ENCODE data around the gene CIAO1. TPM values are rescaled to one million over a fixed set of nuclear protein-coding genes. Genes with fewer than 3 reads are reported as not detected.

The CIAO1 gene
- total and polyA plus RNA-seq, 2 donors = 38.6 to 51.3 TPM

DNA sequence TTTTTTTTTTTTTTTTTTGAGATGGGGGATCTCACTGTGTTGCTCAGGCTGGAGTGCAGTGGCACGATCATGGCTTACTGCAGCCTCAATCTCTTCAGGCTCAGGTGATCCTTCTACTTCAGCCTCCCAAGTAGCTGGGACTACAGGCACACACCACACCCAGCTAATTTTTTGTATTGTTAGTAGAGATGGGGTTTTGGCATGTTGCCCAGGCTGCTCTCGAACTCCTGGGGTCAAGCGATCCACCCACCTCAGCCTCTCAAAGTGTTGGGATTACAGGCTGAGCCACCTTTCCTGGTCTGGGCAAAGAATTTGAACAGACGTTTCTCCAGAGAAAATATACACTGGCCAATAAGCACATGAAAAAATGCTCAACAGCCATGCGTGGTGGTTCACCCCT lies 42.2 kb downstream of the CIAO1 start:
- H3K9me3 ChIP-seq (ENCODE audit: control insufficient read depth in 2 of 2, insufficient read depth in 1 of 2, low read length in 1 of 2) = no peaks in the 10 kb centered on the region
- DNase-seq (ENCODE audit: low read depth in 6 of 9, low spot score in 9 of 9) = no peak
- no peaks in the 10 kb centered on the region for H3K27me3 ChIP-seq (ENCODE audit: control insufficient read depth in 2 of 2, insufficient read depth in 1 of 2, low read length in 1 of 2)
- no peak overlapping the region for H3K4me3 ChIP-seq (ENCODE audit: low read length in 2 of 2)
- H3K4me1 ChIP-seq (ENCODE audit: control insufficient read depth in 2 of 2, insufficient read depth in 2 of 2, low read length in 2 of 2) = peaks cover 13 to 17% of the 10 kb centered on the region in 2 donors
- H3K27ac ChIP-seq (ENCODE audit: low read depth in 1 of 2, low read length in 1 of 2) = no peak overlapping the region
- 96% methylated on average over 5 of the region's 5 CpGs for WGBS
- peaks cover 1 to 12% of the 10 kb centered on the region in 2 donors for H3K36me3 ChIP-seq (ENCODE audit: control insufficient read depth in 2 of 2, insufficient read depth in 2 of 2, low read length in 1 of 2)

DNA sequence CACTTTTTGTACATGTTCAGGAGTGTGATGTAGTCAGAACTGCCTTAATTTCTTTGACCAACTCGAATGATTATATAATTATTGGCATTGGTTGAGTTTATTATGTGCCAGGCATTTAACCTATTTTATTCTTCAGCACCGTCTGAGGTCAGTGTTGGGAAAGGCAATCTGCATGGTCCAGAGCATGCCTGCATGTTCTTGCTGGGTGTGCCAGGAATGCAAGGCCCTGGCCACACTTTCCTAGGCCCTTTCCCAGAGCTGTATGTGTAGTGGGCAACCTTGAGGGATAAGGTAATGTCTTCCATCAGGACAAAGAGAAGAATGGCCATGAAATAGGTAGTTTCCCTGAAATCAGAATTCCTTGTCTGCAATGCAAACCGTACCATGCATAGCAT lies 49.0 kb downstream of the CIAO1 start:
- Histone ChIP-seq H3K9me3 (ENCODE audit: control insufficient read depth in 2 of 2, insufficient read depth in 1 of 2, low read length in 1 of 2) (no peaks in the 10 kb centered on the region), H3K36me3 (ENCODE audit: control insufficient read depth in 2 of 2, insufficient read depth in 2 of 2, low read length in 1 of 2) (no peaks in the 10 kb centered on the region), H3K27me3 (ENCODE audit: control insufficient read depth in 2 of 2, insufficient read depth in 1 of 2, low read length in 1 of 2) (no peaks in the 10 kb centered on the region), H3K27ac (ENCODE audit: low read depth in 1 of 2, low read length in 1 of 2) (no peak overlapping the region), H3K4me3 (ENCODE audit: low read length in 2 of 2) (no peak overlapping the region), H3K4me1 (ENCODE audit: control insufficient read depth in 2 of 2, insufficient read depth in 2 of 2, low read length in 2 of 2) (peaks cover 11 to 17% of the 10 kb centered on the region in 2 donors)
- DNase-seq (ENCODE audit: low read depth in 6 of 9, low spot score in 9 of 9) = no peak
- 93% methylated on average over 3 of the region's 3 CpGs for WGBS

GRCh38 chr2:96315400-96316071 lies 49.5 kb downstream of the CIAO1 start:
- no peaks in the 10 kb centered on the region for H3K9me3 ChIP-seq (ENCODE audit: control insufficient read depth in 2 of 2, insufficient read depth in 1 of 2, low read length in 1 of 2)
- peak overlapping the region in 1 of 2 donors; percentile 44 for H3K27ac ChIP-seq (ENCODE audit: low read depth in 1 of 2, low read length in 1 of 2)
- H3K4me1 ChIP-seq (ENCODE audit: control insufficient read depth in 2 of 2, insufficient read depth in 2 of 2, low read length in 2 of 2) = peaks cover 11 to 17% of the 10 kb centered on the region in 2 donors
- H3K4me3 ChIP-seq (ENCODE audit: low read length in 2 of 2) = no peak overlapping the region
- no peaks in the 10 kb centered on the region for H3K27me3 ChIP-seq (ENCODE audit: control insufficient read depth in 2 of 2, insufficient read depth in 1 of 2, low read length in 1 of 2)
- no peaks in the 10 kb centered on the region for H3K36me3 ChIP-seq (ENCODE audit: control insufficient read depth in 2 of 2, insufficient read depth in 2 of 2, low read length in 1 of 2)
- 9% methylated on average over 7 of the region's 7 CpGs for WGBS
- DNase-seq (ENCODE audit: low read depth in 6 of 9, low spot score in 9 of 9) = peak in 2 of 9 donors; percentile 21 to 59

DNA sequence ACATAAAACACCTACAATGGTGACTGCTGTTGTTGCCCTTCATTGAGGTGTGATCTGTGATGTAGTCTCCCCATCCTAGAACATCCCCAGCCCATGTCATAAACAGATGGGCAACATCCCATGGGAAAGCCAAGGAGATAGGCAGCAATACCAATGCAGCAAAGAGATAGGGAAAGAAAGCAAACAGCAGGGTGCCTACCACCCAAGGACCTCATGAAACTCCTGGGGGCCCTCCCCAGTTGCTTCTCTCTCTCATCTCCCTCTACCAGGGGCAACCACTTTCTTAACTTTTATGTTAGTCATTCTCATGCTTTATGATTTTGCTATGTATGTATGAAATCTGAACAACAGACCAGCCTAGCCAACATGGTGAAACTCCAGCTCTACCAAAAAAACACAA lies 51.0 kb downstream of the CIAO1 start:
- Histone ChIP-seq H3K4me3 (ENCODE audit: low read length in 2 of 2) (no peak overlapping the region), H3K9me3 (ENCODE audit: control insufficient read depth in 2 of 2, insufficient read depth in 1 of 2, low read length in 1 of 2) (peaks cover 0 to 4% of the 10 kb centered on the region in 2 donors), H3K27ac (ENCODE audit: low read depth in 1 of 2, low read length in 1 of 2) (no peak overlapping the region), H3K4me1 (ENCODE audit: control insufficient read depth in 2 of 2, insufficient read depth in 2 of 2, low read length in 2 of 2) (peaks cover 11 to 31% of the 10 kb centered on the region in 2 donors), H3K27me3 (ENCODE audit: control insufficient read depth in 2 of 2, insufficient read depth in 1 of 2, low read length in 1 of 2) (peaks cover 0 to 13% of the 10 kb centered on the region in 2 donors), H3K36me3 (ENCODE audit: control insufficient read depth in 2 of 2, insufficient read depth in 2 of 2, low read length in 1 of 2) (no peaks in the 10 kb centered on the region)
- no peak for DNase-seq (ENCODE audit: low read depth in 6 of 9, low spot score in 9 of 9)

- Histone ChIP-seq H3K4me1 (ENCODE audit: control insufficient read depth in 2 of 2, insufficient read depth in 2 of 2, low read length in 2 of 2) (peaks cover 11 to 34% of the 10 kb centered on the region in 2 donors), H3K4me3 (ENCODE audit: low read length in 2 of 2) (no peak overlapping the region), H3K27ac (ENCODE audit: low read depth in 1 of 2, low read length in 1 of 2) (no peak overlapping the region), H3K9me3 (ENCODE audit: control insufficient read depth in 2 of 2, insufficient read depth in 1 of 2, low read length in 1 of 2) (peaks cover 0 to 4% of the 10 kb centered on the region in 2 donors), H3K36me3 (ENCODE audit: control insufficient read depth in 2 of 2, insufficient read depth in 2 of 2, low read length in 1 of 2) (no peaks in the 10 kb centered on the region), H3K27me3 (ENCODE audit: control insufficient read depth in 2 of 2, insufficient read depth in 1 of 2, low read length in 1 of 2) (peaks cover 0 to 14% of the 10 kb centered on the region in 2 donors)
- DNase-seq (ENCODE audit: low read depth in 6 of 9, low spot score in 9 of 9) = no peak
- WGBS = 100% methylated on average over 4 of the region's 4 CpGs
These were observed 51.6 kb downstream of the CIAO1 start for GRCh38 chr2:96317584-96317997.

DNA sequence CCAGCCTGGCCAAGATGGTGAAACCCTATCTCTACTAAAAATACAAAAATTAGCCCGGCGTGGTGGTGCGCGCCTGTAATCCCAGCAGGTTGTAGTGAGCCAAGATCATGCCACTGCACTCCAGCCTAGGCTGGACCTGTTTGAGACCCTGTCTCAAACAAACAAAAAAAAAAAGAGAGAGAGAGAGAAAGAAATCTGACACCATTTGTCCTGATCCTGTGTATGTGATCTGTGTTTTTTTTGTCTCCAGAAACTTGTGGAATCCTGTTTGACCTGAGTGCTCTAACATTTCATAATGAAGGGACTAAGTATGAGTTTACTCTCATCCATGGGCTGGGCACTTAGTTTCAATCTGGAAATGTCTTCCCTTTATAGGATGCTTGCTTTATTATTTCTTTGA lies 52.7 kb downstream of the CIAO1 start:
- Histone ChIP-seq H3K36me3 (ENCODE audit: control insufficient read depth in 2 of 2, insufficient read depth in 2 of 2, low read length in 1 of 2) (no peaks in the 10 kb centered on the region), H3K27ac (ENCODE audit: low read depth in 1 of 2, low read length in 1 of 2) (no peak overlapping the region), H3K4me3 (ENCODE audit: low read length in 2 of 2) (no peak overlapping the region), H3K4me1 (ENCODE audit: control insufficient read depth in 2 of 2, insufficient read depth in 2 of 2, low read length in 2 of 2) (peaks cover 11 to 34% of the 10 kb centered on the region in 2 donors), H3K27me3 (ENCODE audit: control insufficient read depth in 2 of 2, insufficient read depth in 1 of 2, low read length in 1 of 2) (peaks cover 0 to 14% of the 10 kb centered on the region in 2 donors), H3K9me3 (ENCODE audit: control insufficient read depth in 2 of 2, insufficient read depth in 1 of 2, low read length in 1 of 2) (peaks cover 0 to 4% of the 10 kb centered on the region in 2 donors)
- 98% methylated on average over 4 of the region's 4 CpGs for WGBS
- no peak for DNase-seq (ENCODE audit: low read depth in 6 of 9, low spot score in 9 of 9)

DNA sequence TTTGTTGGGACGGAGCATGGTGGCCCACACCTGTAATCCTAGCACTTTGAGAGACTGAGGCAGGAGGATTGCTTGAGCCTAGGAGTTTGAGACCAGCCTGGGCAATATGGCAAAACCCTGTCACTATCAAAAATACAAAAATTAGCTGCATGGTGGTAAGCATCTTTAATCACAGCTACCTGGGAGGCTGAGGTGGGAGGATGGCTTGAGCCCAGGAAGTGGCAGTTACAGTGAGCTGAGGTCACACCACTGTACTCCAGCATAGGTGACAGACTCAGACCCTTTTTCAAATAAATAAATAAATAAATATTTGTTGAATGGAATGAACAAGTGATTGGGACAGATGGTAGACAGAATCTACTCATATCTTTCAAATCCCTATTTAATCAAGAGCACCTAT lies 53.4 kb downstream of the CIAO1 start:
- H3K4me1 ChIP-seq (ENCODE audit: control insufficient read depth in 2 of 2, insufficient read depth in 2 of 2, low read length in 2 of 2) = peaks cover 11 to 34% of the 10 kb centered on the region in 2 donors
- no peak for DNase-seq (ENCODE audit: low read depth in 6 of 9, low spot score in 9 of 9)
- no peaks in the 10 kb centered on the region for H3K36me3 ChIP-seq (ENCODE audit: control insufficient read depth in 2 of 2, insufficient read depth in 2 of 2, low read length in 1 of 2)
- H3K27me3 ChIP-seq (ENCODE audit: control insufficient read depth in 2 of 2, insufficient read depth in 1 of 2, low read length in 1 of 2) = peaks cover 0 to 14% of the 10 kb centered on the region in 2 donors
- H3K27ac ChIP-seq (ENCODE audit: low read depth in 1 of 2, low read length in 1 of 2) = no peak overlapping the region
- H3K9me3 ChIP-seq (ENCODE audit: control insufficient read depth in 2 of 2, insufficient read depth in 1 of 2, low read length in 1 of 2) = peaks cover 0 to 4% of the 10 kb centered on the region in 2 donors
- 88% methylated on average over 1 of the region's 1 CpG for WGBS
- H3K4me3 ChIP-seq (ENCODE audit: low read length in 2 of 2) = no peak overlapping the region

GRCh38 chr2:96320326-96320725 lies 54.3 kb downstream of the CIAO1 start:
- Histone ChIP-seq H3K27ac (ENCODE audit: low read depth in 1 of 2, low read length in 1 of 2) (no peak overlapping the region), H3K27me3 (ENCODE audit: control insufficient read depth in 2 of 2, insufficient read depth in 1 of 2, low read length in 1 of 2) (peaks cover 0 to 14% of the 10 kb centered on the region in 2 donors), H3K36me3 (ENCODE audit: control insufficient read depth in 2 of 2, insufficient read depth in 2 of 2, low read length in 1 of 2) (no peaks in the 10 kb centered on the region), H3K9me3 (ENCODE audit: control insufficient read depth in 2 of 2, insufficient read depth in 1 of 2, low read length in 1 of 2) (peaks cover 0 to 4% of the 10 kb centered on the region in 2 donors), H3K4me1 (ENCODE audit: control insufficient read depth in 2 of 2, insufficient read depth in 2 of 2, low read length in 2 of 2) (peaks cover 17 to 36% of the 10 kb centered on the region in 2 donors), H3K4me3 (ENCODE audit: low read length in 2 of 2) (no peak overlapping the region)
- 97% methylated on average over 3 of the region's 3 CpGs for WGBS
- no peak for DNase-seq (ENCODE audit: low read depth in 6 of 9, low spot score in 9 of 9)

DNA sequence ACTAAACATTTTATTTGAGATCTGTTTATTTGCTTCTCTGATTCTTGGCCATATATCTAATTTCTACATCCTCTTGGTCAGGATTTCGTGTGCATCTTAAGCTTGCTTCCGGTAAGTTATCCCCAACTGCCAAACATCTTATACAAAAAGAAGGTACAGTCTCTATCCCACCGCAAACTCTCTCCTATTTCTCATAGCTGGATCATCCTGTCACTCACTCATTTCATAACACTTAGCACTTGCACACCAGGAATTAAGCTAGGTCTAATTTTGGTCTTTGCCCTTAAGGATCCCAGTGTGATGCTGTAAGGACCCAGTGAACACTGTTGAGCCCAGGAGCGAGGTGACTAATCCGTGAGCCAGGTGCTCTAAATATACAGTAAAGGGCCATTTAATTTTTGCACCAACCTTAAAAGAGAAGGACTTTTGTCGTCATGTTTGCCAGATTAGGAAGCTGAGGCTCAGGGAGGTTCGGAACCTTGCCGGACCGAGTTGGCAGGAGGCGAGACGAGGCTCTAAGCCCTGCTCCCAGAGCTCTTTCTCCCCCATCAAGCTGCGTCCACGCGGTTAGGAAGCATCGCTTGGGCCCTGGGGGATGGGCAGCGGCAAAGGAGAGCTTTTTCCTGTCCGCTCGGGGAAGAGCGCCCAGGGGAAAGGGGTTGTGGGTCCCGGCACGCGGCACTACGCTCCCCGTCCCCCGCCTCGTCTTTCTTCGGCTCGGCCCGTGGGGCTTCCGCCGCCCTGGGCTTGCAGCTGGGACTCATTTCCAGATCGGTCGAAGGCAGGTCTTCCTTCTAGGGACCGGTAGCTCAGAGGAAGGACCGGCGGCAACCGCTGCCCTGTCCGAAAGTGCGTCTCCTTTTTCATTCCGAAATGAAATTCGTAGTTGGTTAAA lies 55.0 kb downstream of the CIAO1 start:
- Histone ChIP-seq H3K27ac (ENCODE audit: low read depth in 1 of 2, low read length in 1 of 2) (peak overlapping the region; percentile 37 to 51), H3K4me3 (ENCODE audit: low read length in 2 of 2) (peak overlapping the region; percentile 63 to 65), H3K27me3 (ENCODE audit: control insufficient read depth in 2 of 2, insufficient read depth in 1 of 2, low read length in 1 of 2) (peaks cover 0 to 14% of the 10 kb centered on the region in 2 donors), H3K4me1 (ENCODE audit: control insufficient read depth in 2 of 2, insufficient read depth in 2 of 2, low read length in 2 of 2) (peaks cover 17 to 36% of the 10 kb centered on the region in 2 donors), H3K36me3 (ENCODE audit: control insufficient read depth in 2 of 2, insufficient read depth in 2 of 2, low read length in 1 of 2) (no peaks in the 10 kb centered on the region), H3K9me3 (ENCODE audit: control insufficient read depth in 2 of 2, insufficient read depth in 1 of 2, low read length in 1 of 2) (peaks cover 0 to 4% of the 10 kb centered on the region in 2 donors)
- WGBS = 2% methylated on average over 41 of the region's 41 CpGs
- peak in 1 of 9 donors; percentile 28 for DNase-seq (ENCODE audit: low read depth in 6 of 9, low spot score in 9 of 9)
